GM12878 (cell line): ENCODE data around the gene ADAMTSL4. TPM values are rescaled to one million over a fixed set of nuclear protein-coding genes. Genes with fewer than 3 reads are reported as not detected.

Source experiments
- ATAC-seq: fragments of 200-7000 bp; cut with Tn5 transposase; 3 replicates; pipeline ENCODE4 v1.9.1; 2020; ENCODE audit warnings: mild to moderate bottlenecking, moderate library complexity
- BruUV-seq: library from RNA; stranded (reverse); fragments of 400-500 nt; replicated peaks from 2 replicates; lab custom pipeline; 2021; lab: Mats Ljungman, UMichigan
- CTCF ChIA-PET: fragments of 300-600 bp; sonication (Branson Sonifier 250); formaldehyde crosslinking; extraction: SDS; loops from one replicate; lab custom pipeline; 2021; ENCODE audit warnings: inconsistent platforms; lab: Yijun Ruan, JAX
- POLR2A ChIA-PET: fragments of 350-600 bp; formaldehyde crosslinking; extraction: SDS; loops from one replicate; lab custom pipeline; 2021; ENCODE audit warnings: inconsistent platforms; lab: Charles Lee
- RAD21 ChIA-PET: fragments of 300-600 bp; sonication (Branson Sonifier 250); formaldehyde crosslinking; loops from one replicate; lab custom pipeline; 2023; ENCODE audit warnings: antibody characterized with exemption; ENCODE audit not compliant: unreplicated experiment; lab: Charles Lee
- SMC1A ChIA-PET: fragments of 300-600 bp; sonication (Branson Sonifier 250); formaldehyde crosslinking; loops from one replicate; lab custom pipeline; 2023; ENCODE audit not compliant: unreplicated experiment, uncharacterized antibody; lab: Charles Lee
- DNase-seq: peaks from one replicate; pipeline ENCODE4 v3.0.0-alpha.2; 2011; ENCODE audit warnings: low read depth, low spot score
- FAIRE-seq: peaks from 3 replicates; lab custom pipeline; 2011; peaks lifted over from hg19 to GRCh38; lab: Jason Lieb, UNC
- H2AFZ ChIP-seq: 2 replicates; pipeline ENCODE4 v1.6.0; 2011; ENCODE audit warnings: low read depth, low read length, control low read depth; ENCODE audit not compliant: control insufficient read depth
- H3K27ac ChIP-seq: 2 replicates; pipeline ENCODE4 v1.5.1; 2011; ENCODE audit warnings: control low read depth; ENCODE audit not compliant: control insufficient read depth, insufficient read depth
- H3K27me3 ChIP-seq, 2 experiments: replicated peaks in 1 of 2; 2 replicates each; pipeline versions ENCODE4 v1.6.0 to v1.6.1; 2011; ENCODE audit warnings: low read length in 1 of 2; ENCODE audit not compliant: control insufficient read depth in 2 of 2, insufficient read depth in 2 of 2
- H3K36me3 ChIP-seq, 2 experiments: 2 replicates each; pipeline ENCODE4 v1.5.1; 2011; ENCODE audit warnings: low read length in 1 of 2; ENCODE audit not compliant: control insufficient read depth in 2 of 2, insufficient read depth in 2 of 2
- H3K4me1 ChIP-seq: 2 replicates; pipeline ENCODE4 v1.6.1; 2011; ENCODE audit warnings: mild to moderate bottlenecking, low read length, moderate library complexity, mixed read lengths; ENCODE audit not compliant: control insufficient read depth, insufficient read depth
- H3K4me2 ChIP-seq: 2 replicates; pipeline ENCODE4 v1.6.0; 2011; ENCODE audit warnings: control low read depth; ENCODE audit not compliant: control insufficient read depth, insufficient read depth
- H3K4me3 ChIP-seq: fragments of 200-600 bp; sonication (generic); 2 replicates; pipeline ENCODE4 v1.5.1; 2016
- H3K79me2 ChIP-seq: 2 replicates; pipeline ENCODE4 v1.6.0; 2011; ENCODE audit warnings: low read length; ENCODE audit not compliant: control insufficient read depth, insufficient read depth
- H3K9ac ChIP-seq: 2 replicates; pipeline ENCODE4 v1.8.0; 2011; ENCODE audit warnings: low read length, control low read depth, mixed read lengths; ENCODE audit not compliant: control insufficient read depth, insufficient read depth
- H3K9me3 ChIP-seq: replicated peaks from 3 replicates; pipeline ENCODE4 v1.5.1; 2011; ENCODE audit warnings: mild to moderate bottlenecking, low read length; ENCODE audit not compliant: control insufficient read depth, insufficient read depth
- H4K20me1 ChIP-seq: 2 replicates; pipeline ENCODE4 v1.6.0; 2011; ENCODE audit not compliant: control insufficient read depth, insufficient read depth
- BCLAF1 ChIP-seq: fragments of 450-650 bp; IDR thresholded peaks from 2 replicates; pipeline ENCODE4 v1.6.1; 2017; ENCODE audit warnings: antibody characterized with exemption, mild to moderate bottlenecking, moderate library complexity
- CEBPB ChIP-seq, 2 experiments: fragments of 150-350 bp in 1 of 2; IDR thresholded peaks; 2 replicates each; pipeline ENCODE4 v1.6.1; 2012 to 2014; ENCODE audit warnings: low read depth in 2 of 2, low read length in 2 of 2, borderline replicate concordance in 1 of 2, inconsistent platforms in 1 of 2
- HSF1 ChIP-seq: fragments of 150-350 bp; IDR thresholded peaks from 2 replicates; pipeline ENCODE4 v1.6.1; 2014; ENCODE audit warnings: mild to moderate bottlenecking, low read depth, low read length
- IRF5 ChIP-seq: fragments of 450-650 bp; IDR thresholded peaks from 2 replicates; pipeline ENCODE4 v1.6.1; 2017; ENCODE audit warnings: borderline replicate concordance
- KDM1A ChIP-seq: fragments of 200-600 bp; sonication (generic); IDR thresholded peaks from 2 replicates; pipeline ENCODE4 v1.6.1; 2016; ENCODE audit warnings: borderline replicate concordance
- MYB ChIP-seq: fragments of 150-350 bp; IDR thresholded peaks from 2 replicates; pipeline ENCODE4 v1.6.1; 2014; ENCODE audit warnings: mild to moderate bottlenecking, low read depth, low read length, borderline replicate concordance
- REST ChIP-seq: IDR thresholded peaks from 2 replicates; pipeline ENCODE4 v1.6.1; 2012; ENCODE audit warnings: mild to moderate bottlenecking, low read depth, low read length
- SUPT20H ChIP-seq: IDR thresholded peaks from 2 replicates; pipeline ENCODE4 v1.6.1; 2011; ENCODE audit warnings: low read depth, mild to moderate bottlenecking, low read length, moderate library complexity, borderline replicate concordance; ENCODE audit not compliant: control insufficient read depth
- ZNF24 ChIP-seq: fragments of 450-650 bp; IDR thresholded peaks from 2 replicates; pipeline ENCODE4 v1.6.1; 2017; ENCODE audit warnings: antibody characterized with exemption, mild to moderate bottlenecking
- WGBS: methylation state at CpG from one replicate; pipeline ENCODE4 v1.1.6; 2016; ENCODE audit warnings: low lambda C conversion rate; ENCODE audit not compliant: insufficient replicate concordance, insufficient coverage; ENCODE audit errors: missing lambda C conversion rate; 5-methylcytosine and 5-hydroxymethylcytosine counted together
- in situ Hi-C: fragments of 300-500 bp; cut with MboI; formaldehyde crosslinking; loops from 9 replicates; pipeline ENCODE4 v1.14.3; 2018; ENCODE audit warnings: mixed read lengths
- intact Hi-C: fragments of 100-400 bp; cut with micrococcal nuclease; formaldehyde crosslinking; loops from one replicate; pipeline ENCODE4 v1.14.2; 2022; ENCODE audit not compliant: unreplicated experiment
- polyA plus RNA-seq, 11 experiments: library from polyadenylated mRNA; depleted of rRNA in 4 of 11; unstranded in 6 of 11; stranded (reverse) in 5 of 11; fragments of >200 nt; fragmentation: Nextera tagmentation in 4 of 11; fragmentation: Illumina TruSeq in 1 of 11; extraction: Ambion mirVana in 4 of 11; extraction: Trizol in 1 of 11; gene quantifications; 1 replicate in 1 of 11; 2 replicates in 10 of 11; pipeline versions ENCODE4 v1.2.1 to v1.2.3, GENCODE V29; 2011 to 2016; ENCODE audit warnings: inconsistent platforms in 2 of 11, missing spikeins in 2 of 11, low read depth in 1 of 11
- total RNA-seq, 4 experiments: library from RNA; depleted of rRNA in 3 of 4; stranded (reverse); fragments of >200 nt in 3 of 4; fragmentation: Illumina TruSeq in 1 of 4; extraction: Trizol in 1 of 4; gene quantifications; 2 replicates each; pipeline versions ENCODE4 v1.2.1 to v1.2.3, GENCODE V29; 2013 to 2021

The ADAMTSL4 gene
- total and polyA plus RNA-seq, 10 of the 15 experiments (the other 5 are each of a cell fraction or from before 2014, with no cell fraction given), result 0.04 to 0.15 (median 0.05) TPM; not detected in 5

- Histone ChIP-seq H3K27ac (no peak overlapping the region), H4K20me1 (no peaks in the 10 kb centered on the region), H3K4me1 (peaks cover 6% of the 10 kb centered on the region), H3K9me3 (no peaks in the 10 kb centered on the region), H3K79me2 (no peaks in the 10 kb centered on the region), H3K4me3 (no peak overlapping the region), H3K4me2 (no peak overlapping the region), H3K9ac (no peak overlapping the region), H3K27me3 (no peaks in the 10 kb centered on the region), H3K36me3 (peaks cover 6 to 9% of the 10 kb centered on the region in 2 experiments), H2AFZ (no peak overlapping the region)
- DNase-seq (no peak), FAIRE-seq (no peak), ATAC-seq (no peak)
- in situ Hi-C loops, result no loop called here
- BruUV-seq, result no TSS peak
- SMC1A ChIA-PET, result no interaction called here
- CTCF ChIA-PET, result no interaction called here
- 30% methylated on average over 4 of the region's 4 CpGs for WGBS
- POLR2A ChIA-PET, result interaction anchor here (0.5 kb wide), 1 partner anchor 449 kb away, joined by 3 read pairs; no protein-coding TSS in a partner anchor
- intact Hi-C loops, result no loop called here
- TF ChIP-seq KDM1A (no peak), IRF5 (no peak), REST (no peak), SUPT20H (no peak), MYB (no peak), ZNF24 (no peak), CEBPB (IDR thresholded peaks at IDR 0.05; ENCODE audit: borderline replicate concordance in 1 of 2, low read depth in 2 of 2, low read length in 2 of 2) (no peak), BCLAF1 (no peak), HSF1 (no peak)
- RAD21 ChIA-PET, result no interaction called here
Measured at GRCh38 chr1:150508982-150509381, 40.2 kb upstream of the ADAMTSL4 start.
